Measurements from ENCODE around the gene ADPRM.
"Not testable (repeated sequence)": the region's sequence is repeated elsewhere in the genome, so short reads cannot be mapped to it uniquely, and the experiment has no call there.

The ADPRM gene

DNA sequence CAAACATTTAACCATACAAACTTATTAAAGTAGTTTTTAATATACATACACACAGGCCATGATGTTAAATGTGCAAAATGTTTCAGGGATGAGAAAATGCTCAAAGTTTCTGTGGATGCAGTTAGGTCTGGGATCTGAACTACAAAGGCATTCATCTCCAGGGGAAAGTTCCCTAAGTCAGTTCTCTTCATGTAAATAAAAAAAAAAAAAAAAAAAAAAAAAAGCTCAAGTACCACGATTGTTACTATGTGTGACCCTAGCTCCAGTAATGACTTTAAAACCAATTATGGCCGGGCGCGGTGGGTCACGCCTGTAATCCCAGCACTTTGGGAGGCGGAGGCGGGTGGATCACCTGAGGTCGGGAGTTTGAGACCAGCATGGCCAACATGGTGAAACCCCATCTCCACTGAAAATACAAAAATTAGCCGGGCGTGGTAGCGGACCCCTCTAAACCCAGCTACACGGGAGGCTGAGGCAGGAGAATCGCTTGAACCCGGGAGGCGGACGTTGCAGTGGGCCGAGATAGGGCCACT is 1.5 kb upstream of the ADPRM start:
- not testable (repeated sequence) for H3K27ac ChIP-seq (ENCODE audit: insufficient read depth, low read length, poor library complexity, severe bottlenecking); DNase-seq; H3K27me3 ChIP-seq (replicated peaks; ENCODE audit: control insufficient read depth, insufficient read depth, low read length, poor library complexity, severe bottlenecking); H3K36me3 ChIP-seq (ENCODE audit: control insufficient read depth, insufficient read depth, low read length); H3K9me3 ChIP-seq (ENCODE audit: control insufficient read depth, low read length)
- peak overlapping the region; percentile 83 for H3K4me3 ChIP-seq (ENCODE audit: insufficient read depth, low read depth, low read length, poor library complexity, severe bottlenecking)
- H3K4me1 ChIP-seq (ENCODE audit: control insufficient read depth, insufficient read depth, low read length, poor library complexity, severe bottlenecking): peaks cover 26% of the 10 kb centered on the region

DNA sequence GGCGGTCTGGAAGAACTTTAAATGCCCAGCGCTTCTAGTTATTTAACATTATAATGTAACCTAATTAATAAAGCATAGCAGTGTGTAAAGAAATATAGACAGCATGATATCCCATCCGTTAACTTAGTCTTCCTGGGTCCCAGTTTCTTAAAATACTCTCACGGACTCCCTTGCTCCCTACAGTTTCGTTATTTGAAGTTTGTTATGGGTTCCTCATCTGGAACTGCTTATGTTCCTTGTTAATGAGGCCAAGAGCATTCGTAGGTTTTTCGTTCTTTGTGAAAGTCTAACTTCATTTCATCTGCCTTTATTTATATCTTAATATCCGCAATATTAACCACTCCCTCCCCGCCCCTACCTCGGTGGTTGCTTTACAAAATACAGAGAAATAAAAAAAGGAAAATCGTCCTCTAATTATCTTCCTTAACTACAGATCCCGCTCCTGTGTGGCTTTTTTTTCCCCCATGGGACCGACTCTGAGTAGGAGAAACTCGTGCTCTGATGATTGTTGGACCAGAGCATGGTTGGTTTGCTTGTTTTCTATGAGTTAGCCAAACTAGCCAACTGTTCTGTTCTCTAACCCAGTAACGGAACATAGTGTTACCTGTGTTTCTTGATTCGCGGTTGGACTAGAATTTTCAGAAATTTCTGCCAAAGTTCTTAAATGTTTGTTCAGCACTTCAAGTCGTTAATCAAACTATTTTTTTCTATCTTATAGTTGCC is 863 bp downstream of the ADPRM start:
- DNase-seq: no peak
- H3K4me3 ChIP-seq (ENCODE audit: insufficient read depth, low read depth, low read length, poor library complexity, severe bottlenecking): peak overlapping the region; percentile 83
- H3K4me1 ChIP-seq (ENCODE audit: control insufficient read depth, insufficient read depth, low read length, poor library complexity, severe bottlenecking): peaks cover 38% of the 10 kb centered on the region
- H3K9me3 ChIP-seq (ENCODE audit: control insufficient read depth, low read length): no peaks in the 10 kb centered on the region
- peak overlapping the region; percentile 91 for H3K27ac ChIP-seq (ENCODE audit: insufficient read depth, low read length, poor library complexity, severe bottlenecking)
- no peaks in the 10 kb centered on the region for H3K36me3 ChIP-seq (ENCODE audit: control insufficient read depth, insufficient read depth, low read length)
- no peaks in the 10 kb centered on the region for H3K27me3 ChIP-seq (replicated peaks; ENCODE audit: control insufficient read depth, insufficient read depth, low read length, poor library complexity, severe bottlenecking)

DNA sequence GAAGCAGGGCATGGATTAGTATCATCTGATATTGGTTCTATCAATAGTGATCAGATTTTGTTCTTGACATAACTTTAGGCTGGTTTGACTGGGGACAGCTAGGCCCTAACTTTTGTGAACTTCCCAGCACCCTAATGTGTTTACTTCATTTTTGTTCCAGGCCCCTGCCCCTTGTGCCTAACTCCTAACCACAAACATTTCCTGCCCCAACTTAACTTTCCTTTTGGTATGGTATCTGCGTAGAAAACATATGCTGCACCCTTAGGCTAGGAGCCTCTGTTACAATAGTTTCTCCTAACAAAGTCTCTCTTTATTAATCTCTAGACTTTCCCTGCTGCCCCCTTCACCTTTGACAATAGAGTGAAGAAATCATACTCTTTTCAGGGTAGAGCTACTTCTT is 2.5 kb downstream of the ADPRM start:
- peaks cover 44% of the 10 kb centered on the region for H3K4me1 ChIP-seq (ENCODE audit: control insufficient read depth, insufficient read depth, low read length, poor library complexity, severe bottlenecking)
- H3K27ac ChIP-seq (ENCODE audit: insufficient read depth, low read length, poor library complexity, severe bottlenecking): peak overlapping the region; percentile 54
- H3K36me3 ChIP-seq (ENCODE audit: control insufficient read depth, insufficient read depth, low read length): peaks cover 3% of the 10 kb centered on the region
- H3K9me3 ChIP-seq (ENCODE audit: control insufficient read depth, low read length): no peaks in the 10 kb centered on the region
- H3K27me3 ChIP-seq (replicated peaks; ENCODE audit: control insufficient read depth, insufficient read depth, low read length, poor library complexity, severe bottlenecking): no peaks in the 10 kb centered on the region
- DNase-seq: no peak
- H3K4me3 ChIP-seq (ENCODE audit: insufficient read depth, low read depth, low read length, poor library complexity, severe bottlenecking): no peak overlapping the region

DNA sequence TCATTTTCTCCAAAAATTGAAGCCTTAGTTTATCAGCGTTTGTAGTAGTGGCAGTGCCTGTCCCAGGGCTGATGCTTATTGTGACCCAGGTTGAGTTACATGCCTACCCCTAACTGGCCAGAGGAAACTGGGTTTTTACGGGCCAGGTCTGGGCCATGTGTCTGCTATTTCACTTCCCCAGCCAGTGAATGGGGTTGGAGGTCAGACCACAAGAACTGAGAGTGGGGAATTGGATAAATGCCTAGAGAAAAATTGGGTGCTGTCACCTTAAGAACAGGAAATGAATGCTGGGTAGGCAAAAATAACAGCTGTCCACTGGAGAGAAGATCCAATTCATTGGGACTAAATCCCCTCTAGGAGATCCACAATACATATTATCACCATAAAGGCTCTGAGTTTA is 5.2 kb downstream of the ADPRM start:
- DNase-seq: no peak
- H3K4me3 ChIP-seq (ENCODE audit: insufficient read depth, low read depth, low read length, poor library complexity, severe bottlenecking): no peak overlapping the region
- H3K27ac ChIP-seq (ENCODE audit: insufficient read depth, low read length, poor library complexity, severe bottlenecking): no peak overlapping the region
- H3K9me3 ChIP-seq (ENCODE audit: control insufficient read depth, low read length): no peaks in the 10 kb centered on the region
- H3K4me1 ChIP-seq (ENCODE audit: control insufficient read depth, insufficient read depth, low read length, poor library complexity, severe bottlenecking): peaks cover 36% of the 10 kb centered on the region
- peaks cover 25% of the 10 kb centered on the region for H3K36me3 ChIP-seq (ENCODE audit: control insufficient read depth, insufficient read depth, low read length)
- no peaks in the 10 kb centered on the region for H3K27me3 ChIP-seq (replicated peaks; ENCODE audit: control insufficient read depth, insufficient read depth, low read length, poor library complexity, severe bottlenecking)

DNA sequence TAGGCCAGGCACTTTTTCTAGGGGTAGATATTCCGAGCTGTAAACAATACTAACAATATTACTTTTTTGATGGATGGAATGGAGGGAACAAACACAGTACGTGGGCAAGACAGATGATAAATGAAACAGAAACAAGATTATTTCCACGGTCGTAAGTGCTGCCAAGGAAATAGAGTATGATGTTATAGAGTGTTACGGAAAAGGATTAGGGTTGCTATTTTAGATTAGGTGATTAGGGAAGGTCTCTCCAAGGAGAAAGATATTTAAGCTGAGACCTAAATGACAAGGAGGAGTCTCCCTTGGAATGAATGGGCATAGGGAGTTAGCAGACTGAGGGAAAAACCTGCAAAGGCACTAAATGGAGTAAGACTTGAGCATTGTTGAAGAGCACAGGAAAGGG is 8.3 kb downstream of the ADPRM start:
- Histone ChIP-seq H3K27ac (ENCODE audit: insufficient read depth, low read length, poor library complexity, severe bottlenecking) (no peak overlapping the region), H3K4me1 (ENCODE audit: control insufficient read depth, insufficient read depth, low read length, poor library complexity, severe bottlenecking) (peaks cover 17% of the 10 kb centered on the region), H3K27me3 (replicated peaks; ENCODE audit: control insufficient read depth, insufficient read depth, low read length, poor library complexity, severe bottlenecking) (no peaks in the 10 kb centered on the region), H3K4me3 (ENCODE audit: insufficient read depth, low read depth, low read length, poor library complexity, severe bottlenecking) (no peak overlapping the region), H3K9me3 (ENCODE audit: control insufficient read depth, low read length) (no peaks in the 10 kb centered on the region), H3K36me3 (ENCODE audit: control insufficient read depth, insufficient read depth, low read length) (peaks cover 39% of the 10 kb centered on the region)
- no peak for DNase-seq

DNA sequence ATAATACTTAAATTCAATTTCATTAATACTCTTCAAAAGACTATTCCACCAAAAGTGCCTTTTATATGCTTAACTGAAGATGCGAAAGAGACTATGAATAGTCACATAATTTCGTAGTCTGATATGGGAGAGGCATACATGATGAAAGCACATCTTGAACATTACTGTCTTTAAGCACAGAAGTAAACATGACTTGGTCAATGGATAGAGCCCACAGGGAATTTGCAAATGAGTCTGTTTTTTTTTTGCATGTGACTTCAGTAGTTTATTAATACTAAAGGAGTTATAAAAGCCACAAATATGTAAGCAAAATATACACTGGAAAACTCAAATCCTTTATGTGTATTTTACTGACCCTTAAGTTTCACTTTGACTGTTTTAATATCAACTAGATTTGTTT is 15.9 kb downstream of the ADPRM start:
- Histone ChIP-seq H3K4me3 (ENCODE audit: insufficient read depth, low read depth, low read length, poor library complexity, severe bottlenecking) (no peak overlapping the region), H3K27me3 (replicated peaks; ENCODE audit: control insufficient read depth, insufficient read depth, low read length, poor library complexity, severe bottlenecking) (no peaks in the 10 kb centered on the region), H3K36me3 (ENCODE audit: control insufficient read depth, insufficient read depth, low read length) (peaks cover 32% of the 10 kb centered on the region), H3K4me1 (ENCODE audit: control insufficient read depth, insufficient read depth, low read length, poor library complexity, severe bottlenecking) (no peaks in the 10 kb centered on the region), H3K9me3 (ENCODE audit: control insufficient read depth, low read length) (no peaks in the 10 kb centered on the region), H3K27ac (ENCODE audit: insufficient read depth, low read length, poor library complexity, severe bottlenecking) (no peak overlapping the region)
- DNase-seq: no peak

DNA sequence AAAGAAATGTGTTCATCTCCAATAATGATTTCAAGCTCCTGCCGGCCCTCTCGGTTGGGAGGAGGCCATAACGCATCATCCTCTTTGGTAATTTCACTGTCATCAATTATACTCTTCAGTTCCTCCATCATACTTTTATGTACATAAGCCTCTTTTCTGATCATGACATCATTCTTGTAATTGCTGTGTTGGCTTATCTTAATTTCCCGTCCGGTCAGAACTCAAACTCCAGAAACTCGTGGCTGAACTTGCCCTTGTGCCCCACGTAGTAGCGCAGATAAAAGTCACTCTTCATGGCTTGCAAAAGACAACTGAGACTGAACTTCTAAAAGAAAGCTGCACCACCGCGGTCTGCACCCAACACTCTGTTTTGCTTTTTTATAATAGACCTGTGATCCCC is 18.8 kb downstream of the ADPRM start:
- H3K27me3 ChIP-seq (replicated peaks; ENCODE audit: control insufficient read depth, insufficient read depth, low read length, poor library complexity, severe bottlenecking): no peaks in the 10 kb centered on the region
- H3K4me1 ChIP-seq (ENCODE audit: control insufficient read depth, insufficient read depth, low read length, poor library complexity, severe bottlenecking): no peaks in the 10 kb centered on the region
- DNase-seq: no peak
- H3K27ac ChIP-seq (ENCODE audit: insufficient read depth, low read length, poor library complexity, severe bottlenecking): no peak overlapping the region
- H3K9me3 ChIP-seq (ENCODE audit: control insufficient read depth, low read length): no peaks in the 10 kb centered on the region
- H3K36me3 ChIP-seq (ENCODE audit: control insufficient read depth, insufficient read depth, low read length): peaks cover 16% of the 10 kb centered on the region
- no peak overlapping the region for H3K4me3 ChIP-seq (ENCODE audit: insufficient read depth, low read depth, low read length, poor library complexity, severe bottlenecking)

DNA sequence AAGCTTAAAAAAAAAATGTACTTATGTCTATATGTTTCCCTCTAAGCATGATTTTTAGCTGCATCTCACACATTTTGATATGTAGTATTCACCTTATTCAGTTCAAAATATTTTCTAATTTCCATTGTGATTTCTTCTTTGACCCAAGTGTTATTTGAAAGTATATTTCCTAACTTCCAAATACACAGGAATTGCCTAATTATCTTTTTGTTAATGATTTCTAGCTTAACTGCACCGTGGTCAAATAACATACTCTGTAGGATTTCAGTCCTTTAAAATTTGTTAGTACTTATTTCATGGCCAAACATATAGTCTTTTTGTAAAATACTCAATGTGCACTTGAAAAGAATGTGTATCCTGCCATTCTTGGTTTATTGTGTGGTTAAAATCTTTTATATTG is 21.2 kb downstream of the ADPRM start:
- no peak for DNase-seq
- no peaks in the 10 kb centered on the region for H3K9me3 ChIP-seq (ENCODE audit: control insufficient read depth, low read length)
- H3K27me3 ChIP-seq (replicated peaks; ENCODE audit: control insufficient read depth, insufficient read depth, low read length, poor library complexity, severe bottlenecking): no peaks in the 10 kb centered on the region
- no peak overlapping the region for H3K27ac ChIP-seq (ENCODE audit: insufficient read depth, low read length, poor library complexity, severe bottlenecking)
- H3K4me1 ChIP-seq (ENCODE audit: control insufficient read depth, insufficient read depth, low read length, poor library complexity, severe bottlenecking): no peaks in the 10 kb centered on the region
- H3K36me3 ChIP-seq (ENCODE audit: control insufficient read depth, insufficient read depth, low read length): no peaks in the 10 kb centered on the region
- no peak overlapping the region for H3K4me3 ChIP-seq (ENCODE audit: insufficient read depth, low read depth, low read length, poor library complexity, severe bottlenecking)

DNA sequence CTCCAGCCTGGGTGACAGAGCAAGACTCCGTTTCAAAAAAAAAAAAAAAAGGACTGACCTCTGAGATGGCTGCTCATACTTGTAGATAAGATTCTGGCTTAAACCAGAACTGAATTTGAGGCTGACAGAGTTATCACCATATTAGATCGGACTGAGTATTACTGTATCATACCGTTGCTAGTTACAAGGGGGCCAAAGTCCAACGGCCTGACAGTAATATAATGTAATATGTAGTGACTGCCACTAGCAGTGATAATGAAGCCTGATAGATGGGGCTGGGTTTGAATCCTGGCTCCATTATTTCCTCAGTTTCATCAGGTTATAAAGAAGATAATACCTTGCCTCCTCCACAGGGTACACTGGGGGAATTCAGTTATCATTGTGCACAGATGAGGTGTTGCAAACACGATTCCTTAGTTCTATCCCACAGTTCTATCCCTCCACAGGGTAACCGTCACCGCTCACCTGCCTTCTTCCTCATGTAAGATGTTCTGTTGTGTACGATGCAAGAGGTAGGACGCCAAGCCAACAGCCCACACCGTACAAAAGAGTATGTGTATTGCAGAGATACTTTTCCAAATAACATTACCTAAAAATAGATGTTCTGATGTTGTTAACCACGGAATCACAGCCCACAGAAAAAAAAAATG is 27.3 kb downstream of the ADPRM start:
- H3K36me3 ChIP-seq (ENCODE audit: control insufficient read depth, insufficient read depth, low read length): no peaks in the 10 kb centered on the region

DNA sequence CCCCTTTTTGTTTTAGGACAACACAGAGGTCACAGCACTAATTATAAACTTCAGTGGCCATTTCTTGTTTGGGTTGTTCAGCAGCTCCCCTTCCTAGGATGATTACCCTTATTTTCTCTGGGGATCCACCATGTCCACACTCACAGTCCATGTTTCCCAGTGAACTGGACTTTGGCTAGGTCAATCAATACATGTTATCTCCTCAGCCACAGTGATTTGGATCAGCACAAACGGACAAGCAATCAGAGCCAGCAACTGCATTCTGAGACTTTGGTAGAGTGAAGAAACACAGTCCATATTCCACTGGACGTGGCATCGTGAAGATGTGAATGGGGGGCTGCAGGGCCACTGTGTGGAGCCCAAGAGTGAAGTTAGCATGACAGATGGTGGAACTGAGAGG is 27.9 kb downstream of the ADPRM start:
- no peak for DNase-seq
- Histone ChIP-seq H3K36me3 (ENCODE audit: control insufficient read depth, insufficient read depth, low read length) (no peaks in the 10 kb centered on the region), H3K9me3 (ENCODE audit: control insufficient read depth, low read length) (no peaks in the 10 kb centered on the region), H3K4me1 (ENCODE audit: control insufficient read depth, insufficient read depth, low read length, poor library complexity, severe bottlenecking) (peaks cover 3% of the 10 kb centered on the region), H3K27ac (ENCODE audit: insufficient read depth, low read length, poor library complexity, severe bottlenecking) (no peak overlapping the region), H3K27me3 (replicated peaks; ENCODE audit: control insufficient read depth, insufficient read depth, low read length, poor library complexity, severe bottlenecking) (no peaks in the 10 kb centered on the region), H3K4me3 (ENCODE audit: insufficient read depth, low read depth, low read length, poor library complexity, severe bottlenecking) (no peak overlapping the region)

More for the DNA sequence above, 27.3 kb downstream of the ADPRM start:
- H3K27me3 ChIP-seq (replicated peaks; ENCODE audit: control insufficient read depth, insufficient read depth, low read length, poor library complexity, severe bottlenecking): no peaks in the 10 kb centered on the region
- H3K4me3 ChIP-seq (ENCODE audit: insufficient read depth, low read depth, low read length, poor library complexity, severe bottlenecking): no peak overlapping the region
- H3K27ac ChIP-seq (ENCODE audit: insufficient read depth, low read length, poor library complexity, severe bottlenecking): no peak overlapping the region
- no peaks in the 10 kb centered on the region for H3K9me3 ChIP-seq (ENCODE audit: control insufficient read depth, low read length)
- H3K4me1 ChIP-seq (ENCODE audit: control insufficient read depth, insufficient read depth, low read length, poor library complexity, severe bottlenecking): peaks cover 3% of the 10 kb centered on the region
- no peak for DNase-seq

Data from effector memory CD4-positive, alpha-beta T cell (primary cell).